ENCODE data around the gene AIFM3.

DNA sequence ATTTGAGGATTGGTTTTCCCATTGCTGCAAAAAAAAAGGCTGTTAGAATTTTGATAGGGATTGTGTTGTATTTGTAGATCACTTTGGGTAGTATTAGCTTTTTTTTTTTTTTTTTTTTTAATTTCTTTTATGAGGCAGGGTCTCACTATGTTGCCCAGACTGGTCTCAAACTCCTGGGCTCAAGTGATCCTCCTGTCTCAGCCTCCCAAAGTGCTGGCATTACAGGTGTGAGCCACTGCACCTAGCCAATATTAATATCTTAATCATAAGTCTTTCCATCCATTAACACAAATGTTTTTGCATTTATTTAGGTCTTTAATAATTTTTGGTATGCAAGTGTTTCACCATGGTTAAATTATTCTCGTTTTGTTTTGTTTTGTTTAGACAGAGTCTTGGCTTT lies 23.0 kb upstream of the AIFM3 start:
- TF ChIP-seq, protein P1, sequence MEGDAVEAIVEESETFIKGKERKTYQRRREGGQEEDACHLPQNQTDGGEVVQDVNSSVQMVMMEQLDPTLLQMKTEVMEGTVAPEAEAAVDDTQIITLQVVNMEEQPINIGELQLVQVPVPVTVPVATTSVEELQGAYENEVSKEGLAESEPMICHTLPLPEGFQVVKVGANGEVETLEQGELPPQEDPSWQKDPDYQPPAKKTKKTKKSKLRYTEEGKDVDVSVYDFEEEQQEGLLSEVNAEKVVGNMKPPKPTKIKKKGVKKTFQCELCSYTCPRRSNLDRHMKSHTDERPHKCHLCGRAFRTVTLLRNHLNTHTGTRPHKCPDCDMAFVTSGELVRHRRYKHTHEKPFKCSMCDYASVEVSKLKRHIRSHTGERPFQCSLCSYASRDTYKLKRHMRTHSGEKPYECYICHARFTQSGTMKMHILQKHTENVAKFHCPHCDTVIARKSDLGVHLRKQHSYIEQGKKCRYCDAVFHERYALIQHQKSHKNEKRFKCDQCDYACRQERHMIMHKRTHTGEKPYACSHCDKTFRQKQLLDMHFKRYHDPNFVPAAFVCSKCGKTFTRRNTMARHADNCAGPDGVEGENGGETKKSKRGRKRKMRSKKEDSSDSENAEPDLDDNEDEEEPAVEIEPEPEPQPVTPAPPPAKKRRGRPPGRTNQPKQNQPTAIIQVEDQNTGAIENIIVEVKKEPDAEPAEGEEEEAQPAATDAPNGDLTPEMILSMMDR (IDR thresholded peaks at IDR 0.05) = no peak
- TF ChIP-seq POLR2A (IDR thresholded peaks at IDR 0.05) = no peak
- TF ChIP-seq POLR2AphosphoS5 (IDR thresholded peaks at IDR 0.05) = no peak
